ENCODE measurements around the gene KCNQ5. TPM values are rescaled to one million over a fixed set of nuclear protein-coding genes. Genes with fewer than 3 reads are reported as not detected.

The KCNQ5 gene
- total and polyA plus RNA-seq, 2 of the 8 experiments (the other 6 are each of a cell fraction or from before 2014, with no cell fraction given), result 0.83 to 1.2 TPM

DNA sequence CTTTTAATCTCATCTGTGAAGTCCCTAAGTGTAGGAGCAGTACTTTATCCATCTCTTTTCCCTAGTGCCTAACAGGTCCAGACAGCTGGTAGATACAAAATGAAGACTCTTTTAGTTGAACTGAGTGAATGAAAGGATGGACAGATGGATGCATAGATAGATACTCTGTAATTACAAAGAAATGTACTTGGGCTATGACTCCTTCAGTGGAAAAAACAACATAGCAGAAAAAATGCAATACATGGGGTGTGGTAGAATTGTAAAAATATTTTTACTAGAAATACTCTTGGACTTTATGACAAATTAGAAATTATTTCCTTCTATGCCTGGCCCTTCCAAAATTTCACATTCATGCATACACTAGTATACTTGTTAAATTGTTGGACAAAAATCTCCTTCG, 29.3 kb downstream of the KCNQ5 start:
- H3K27me3 ChIP-seq (replicated peaks in 1 of 4; ENCODE audit: control insufficient read depth in 3 of 4, extremely low read depth in 1 of 4, insufficient read depth in 3 of 4, low read length in 3 of 4), result no peaks in the 10 kb centered on the region
- no peak overlapping the region for H2BK12ac ChIP-seq (ENCODE audit: low read depth, low read length)
- WGBS, 2 experiments (ENCODE audit: extremely low coverage in 1 of 2, insufficient coverage in 1 of 2, insufficient read length in 1 of 2, insufficient replicate concordance in 2 of 2, low coverage in 1 of 2, low lambda C conversion rate in 2 of 2, missing lambda C conversion rate in 1 of 2), result 86% methylated on average over 1 of the region's 1 CpG; no CpG with 5 or more reads in 1 of the 2 experiments
- no peak overlapping the region for H4K5ac ChIP-seq (ENCODE audit: insufficient read length, low read depth, low read length)
- no peak for FAIRE-seq
- no peak overlapping the region for H3K27ac ChIP-seq (ENCODE audit: low read depth, low read length)
- H4K20me1 ChIP-seq (replicated peaks in 1 of 2; ENCODE audit: control insufficient read depth in 1 of 2, insufficient read depth in 2 of 2, low read length in 2 of 2), result no peaks in the 10 kb centered on the region
- no peak overlapping the region for H3K14ac ChIP-seq (ENCODE audit: insufficient read length)
- CTCF ChIA-PET (ENCODE audit: partially characterized antibody), result no interaction called here
- no peak overlapping the region for H2BK5ac ChIP-seq (ENCODE audit: low read depth, low read length)
- H3K9me3 ChIP-seq (ENCODE audit: insufficient read depth in 2 of 2, low read depth in 1 of 2, low read length in 1 of 2), result no peaks in the 10 kb centered on the region
- H2BK15ac ChIP-seq (ENCODE audit: low read length), result no peak overlapping the region
- no peaks in the 10 kb centered on the region; a peak in 1 of 7 replicates for H3K4me1 ChIP-seq (replicated peaks in 1 of 4; ENCODE audit: control insufficient read depth in 3 of 4, insufficient read depth in 4 of 4, low read length in 3 of 4)
- no peaks in the 10 kb centered on the region for H3K79me1 ChIP-seq (ENCODE audit: low read depth, low read length)
- no peak overlapping the region for H3K9ac ChIP-seq (replicated peaks in 1 of 4; ENCODE audit: extremely low read depth in 1 of 4, low read depth in 3 of 4, low read length in 3 of 4)
- no peak for DNase-seq (ENCODE audit: low read depth in 1 of 2, low spot score in 2 of 2)
- no peak overlapping the region for H4K8ac ChIP-seq (ENCODE audit: extremely low read depth, insufficient read depth, low read length)
- no peaks in the 10 kb centered on the region; the same call in 1 of the 2 replicates for H3K23me2 ChIP-seq (ENCODE audit: low read depth, low read length)
- H4K91ac ChIP-seq (replicated peaks; ENCODE audit: insufficient read length, low read length), result no peak overlapping the region
- no peak overlapping the region for H3K4ac ChIP-seq (replicated peaks; ENCODE audit: insufficient read length, low read depth, low read length)
- POLR2A ChIA-PET (ENCODE audit: partially characterized antibody), result no interaction called here
- H3K4me2 ChIP-seq (ENCODE audit: insufficient read depth in 1 of 2, low read depth in 2 of 2, low read length in 2 of 2), result no peak overlapping the region
- H2BK120ac ChIP-seq (replicated peaks; ENCODE audit: low read depth, low read length), result no peak overlapping the region
- H3K4me3 ChIP-seq (ENCODE audit: extremely low read depth in 1 of 4, insufficient read depth in 2 of 4, low read depth in 3 of 4, low read length in 4 of 4), result no peak overlapping the region
- no peak overlapping the region for H3K18ac ChIP-seq (ENCODE audit: extremely low read depth, low read length)
- H3K36me3 ChIP-seq (ENCODE audit: control insufficient read depth in 2 of 4, insufficient read depth in 4 of 4, low read length in 3 of 4), result no peaks in the 10 kb centered on the region
- H2AK5ac ChIP-seq (ENCODE audit: low read depth, low read length), result no peak overlapping the region
- no peak overlapping the region for H2BK20ac ChIP-seq (ENCODE audit: low read length)
- H2AFZ ChIP-seq (ENCODE audit: low read length), result no peak overlapping the region
- H3K56ac ChIP-seq (replicated peaks; ENCODE audit: insufficient read length, low read depth, low read length), result no peak overlapping the region
- no peak overlapping the region for H3K23ac ChIP-seq (ENCODE audit: insufficient read length)
- H3K79me2 ChIP-seq (ENCODE audit: control insufficient read depth in 1 of 2, insufficient read depth in 2 of 2, low read length in 2 of 2), result no peaks in the 10 kb centered on the region
- TF ChIP-seq NRF1 (IDR thresholded peaks at IDR 0.05; ENCODE audit: low read depth, low read length), result no peak
- TF ChIP-seq ZNF274 (IDR thresholded peaks at IDR 0.05; ENCODE audit: borderline replicate concordance, extremely low read depth, low read length), result no peak
- TF ChIP-seq SIRT6 (IDR thresholded peaks at IDR 0.05; ENCODE audit: low read length), result no peak
- TF ChIP-seq EGR1 (IDR thresholded peaks at IDR 0.05; ENCODE audit: borderline replicate concordance, low read depth, low read length), result no peak
- TF ChIP-seq RNF2 (IDR thresholded peaks at IDR 0.05; ENCODE audit: borderline replicate concordance, low read depth, low read length, missing control alignments, poor library complexity, severe bottlenecking), result no peak
- TF ChIP-seq, protein P1, sequence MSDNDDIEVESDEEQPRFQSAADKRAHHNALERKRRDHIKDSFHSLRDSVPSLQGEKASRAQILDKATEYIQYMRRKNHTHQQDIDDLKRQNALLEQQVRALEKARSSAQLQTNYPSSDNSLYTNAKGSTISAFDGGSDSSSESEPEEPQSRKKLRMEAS (IDR thresholded peaks at IDR 0.05), result no peak
- TF ChIP-seq SAP30 (IDR thresholded peaks at IDR 0.05; ENCODE audit: insufficient read depth, insufficient replicate concordance, low read length), result no peak
- TF ChIP-seq HDAC6 (IDR thresholded peaks at IDR 0.05; ENCODE audit: low read depth, low read length), result no peak
- no peak for TF ChIP-seq SRF (IDR thresholded peaks at IDR 0.05; ENCODE audit: low read depth, low read length)
- TF ChIP-seq SP4 (IDR thresholded peaks at IDR 0.05; ENCODE audit: low read length), result no peak
- TF ChIP-seq JUN (IDR thresholded peaks at IDR 0.05; ENCODE audit: low read depth, low read length), result no peak
- TF ChIP-seq KDM4A (IDR thresholded peaks at IDR 0.05; ENCODE audit: low read depth, low read length, severe bottlenecking), result no peak
- no peak for TF ChIP-seq RFX5 (IDR thresholded peaks at IDR 0.05; ENCODE audit: borderline replicate concordance, low read depth, low read length)
- TF ChIP-seq TBP (IDR thresholded peaks at IDR 0.05; ENCODE audit: low read depth, low read length), result no peak
- TF ChIP-seq SUZ12 (IDR thresholded peaks at IDR 0.05; ENCODE audit: low read length), result no peak

All from H1 (cell line).